HG02588 (cell line): Measurements from ENCODE around the gene NFYB.
"Not testable (repeated sequence)": the region's sequence is repeated elsewhere in the genome, so short reads cannot be mapped to it uniquely, and the experiment has no call there.

Source experiments
- ATAC-seq: cut with Tn5 transposase; IDR thresholded peaks from one replicate; pipeline ENCODE4 v1.9.1; 2021; ENCODE audit warnings: mild to moderate bottlenecking, moderate library complexity; ENCODE audit not compliant: unreplicated experiment

Gene NFYB

GRCh38 chr12:104137902-104138796 is at the start of gene NFYB:
Gene NFYB (minus strand): TSS chr12:104138210. CDS start chr12:104135453, 2,757 bp downstream.
- peak; percentile 87 for ATAC-seq

DNA sequence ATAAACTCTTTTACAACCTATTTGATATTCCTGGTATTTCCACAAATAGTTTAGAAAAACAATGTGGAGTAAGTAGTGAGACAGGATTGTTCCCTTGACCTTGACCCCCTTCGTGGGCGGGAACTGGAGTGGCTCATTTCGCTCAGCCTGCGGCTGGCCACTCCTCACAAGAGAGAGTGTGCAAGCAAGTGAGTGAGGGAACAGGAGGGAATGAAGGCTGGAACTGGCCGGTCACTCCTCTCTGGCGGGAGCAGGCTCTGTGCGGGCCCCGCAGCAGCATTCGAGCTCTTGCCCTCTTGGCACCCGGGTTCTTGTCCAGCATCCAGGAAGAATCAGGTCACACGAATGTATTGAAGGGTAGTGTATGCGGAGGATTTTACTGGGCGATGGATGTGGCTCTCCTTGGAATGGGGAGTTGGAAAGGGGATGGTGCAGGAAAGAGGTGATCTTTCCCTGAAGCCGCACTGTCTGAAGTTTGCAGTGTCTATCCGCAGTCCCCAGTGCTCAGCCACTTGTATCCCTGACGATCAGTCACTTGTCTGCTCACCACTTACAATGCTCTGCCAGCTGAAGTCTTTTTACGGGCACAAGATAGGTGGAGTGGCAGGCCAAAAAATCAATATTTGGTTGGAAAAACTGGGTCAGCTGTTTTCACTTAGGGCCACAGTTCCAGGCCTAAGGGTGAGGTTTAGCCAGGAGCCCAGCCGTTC is 49.6 kb upstream of the NFYB start:
- no peak for ATAC-seq

GRCh38 chr12:104183443-104183842 is 45.4 kb upstream of the NFYB start:
- ATAC-seq = no peak

DNA sequence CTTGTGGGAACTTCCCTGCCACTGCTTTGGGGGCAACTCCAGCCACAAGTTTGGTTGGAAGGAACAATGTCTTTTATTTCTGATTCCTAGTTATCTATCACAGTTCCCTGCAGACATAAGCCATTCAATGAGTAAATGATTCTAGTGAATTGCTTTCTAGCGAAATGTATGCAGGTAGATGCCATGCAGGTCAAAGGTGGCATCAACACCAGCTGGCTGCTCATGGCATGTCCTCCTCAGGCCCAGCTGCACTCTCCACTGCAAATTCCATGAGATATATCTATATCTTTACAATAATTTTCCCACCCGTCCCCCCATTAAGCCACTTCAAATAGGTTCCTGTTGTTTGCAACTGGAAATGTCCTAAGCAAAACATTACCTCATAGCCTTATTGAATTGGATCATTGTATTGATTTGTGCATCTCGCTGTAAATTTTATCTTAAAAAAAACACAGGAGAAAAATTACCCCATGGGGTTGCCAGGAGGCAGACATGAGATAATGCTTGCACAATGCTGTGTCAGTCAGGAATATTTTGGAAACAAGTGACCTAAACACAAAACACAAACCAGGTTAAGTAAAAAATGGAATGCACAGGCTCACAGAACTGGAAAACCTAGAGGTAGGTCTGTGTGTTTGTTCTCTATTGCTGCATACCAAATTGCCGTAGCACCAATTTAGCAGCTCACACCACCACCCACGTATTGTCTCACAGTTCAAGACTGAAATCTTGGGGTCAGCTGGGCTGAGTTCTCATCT is 44.8 kb upstream of the NFYB start:
- no peak for ATAC-seq

DNA sequence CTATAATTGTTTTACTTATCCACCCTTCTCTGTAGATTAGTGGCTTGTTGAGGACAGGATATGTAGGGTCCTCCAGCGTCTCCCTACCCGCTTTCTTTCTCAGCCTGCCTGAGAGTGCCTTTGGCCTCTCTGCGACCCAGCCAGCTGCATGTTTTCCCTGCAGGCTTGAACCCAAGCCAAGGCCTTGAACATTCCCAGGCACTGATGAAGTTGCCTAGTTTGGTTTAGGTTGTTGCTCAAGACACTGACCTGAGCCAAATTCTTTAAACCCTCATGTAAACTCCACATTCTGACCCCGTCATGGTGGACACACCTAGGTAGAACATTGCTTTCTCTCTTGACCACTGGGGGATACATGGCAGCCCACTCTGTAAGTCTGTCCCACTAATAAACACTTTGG is 44.1 kb upstream of the NFYB start:
- no peak for ATAC-seq

DNA sequence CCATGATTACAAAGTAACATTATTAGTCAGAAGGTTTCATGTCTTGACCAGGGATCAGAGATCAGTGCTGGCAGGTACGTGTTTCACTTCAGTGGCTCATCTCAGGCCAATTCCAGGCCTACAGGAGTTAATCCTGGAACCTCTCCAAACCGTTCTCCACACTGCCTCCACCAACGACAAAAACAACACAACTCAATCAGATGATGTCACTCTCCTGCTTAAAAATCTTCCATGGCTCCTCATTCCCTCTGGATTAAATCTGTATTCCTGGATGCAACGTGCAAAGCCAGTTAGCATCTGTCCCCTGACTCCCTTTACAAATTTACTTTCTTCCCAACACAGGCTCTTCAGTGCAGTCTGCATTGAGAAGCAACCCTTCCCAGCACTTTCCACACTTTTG is 43.3 kb upstream of the NFYB start:
- no peak for ATAC-seq

DNA sequence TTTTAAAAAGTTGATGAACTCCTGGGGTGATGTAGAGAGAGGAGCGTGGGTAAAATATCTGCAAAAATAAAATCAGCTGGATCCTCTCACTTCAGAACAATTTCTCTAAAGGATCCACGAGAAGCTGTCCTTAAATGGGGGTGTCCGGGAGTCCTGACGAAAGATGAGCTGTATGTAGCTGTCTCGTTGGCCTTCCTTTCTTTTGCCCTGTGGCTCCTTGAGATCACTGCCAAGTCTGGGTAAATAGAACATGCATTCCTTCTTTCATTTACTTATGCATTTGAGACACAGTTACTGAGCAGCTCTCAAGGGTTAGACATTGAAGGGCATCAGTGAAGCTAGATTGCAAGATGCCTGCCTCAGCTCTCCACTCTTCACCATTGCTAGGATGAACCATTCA is 42.4 kb upstream of the NFYB start:
- no peak for ATAC-seq

DNA sequence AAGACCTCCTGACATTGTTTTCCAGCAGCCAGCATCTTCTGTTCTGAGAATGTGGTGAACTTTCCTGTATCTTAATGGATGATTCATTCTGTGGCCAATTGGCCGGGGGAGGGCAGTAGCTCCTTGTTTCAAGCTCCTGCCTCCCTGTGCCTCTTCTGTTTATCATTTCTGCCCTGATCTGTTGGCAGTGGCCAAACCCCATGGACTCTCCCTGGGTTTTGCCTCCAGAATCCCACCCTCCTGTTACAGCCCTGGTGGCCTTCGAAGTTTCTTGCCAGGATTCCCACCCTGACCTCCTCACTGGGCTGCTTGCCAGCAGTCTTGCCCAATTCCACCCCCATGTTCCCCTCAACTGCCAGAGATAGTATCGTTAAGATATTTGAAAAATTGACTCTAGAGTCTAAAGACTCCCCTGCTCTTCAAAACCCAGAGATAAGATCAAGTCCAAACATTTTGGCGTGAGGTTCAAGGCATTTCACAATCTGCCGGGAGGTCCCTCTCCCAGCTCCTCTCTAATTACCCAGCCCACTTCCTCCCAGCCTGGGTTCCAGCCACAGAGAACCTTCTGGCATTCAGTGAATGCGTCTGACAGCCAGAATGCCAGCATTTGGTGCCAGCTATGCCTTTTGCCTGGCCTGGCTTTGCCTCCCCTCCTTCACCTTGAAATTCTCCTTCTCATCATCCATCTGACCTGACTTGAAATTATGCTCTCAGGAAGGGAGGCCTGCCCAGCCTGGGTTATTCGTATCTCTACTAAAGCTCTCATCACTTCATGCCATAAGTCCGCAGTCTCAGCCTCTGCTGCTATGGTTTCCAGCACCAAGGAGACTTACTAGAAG is 39.9 kb upstream of the NFYB start:
- no peak for ATAC-seq

DNA sequence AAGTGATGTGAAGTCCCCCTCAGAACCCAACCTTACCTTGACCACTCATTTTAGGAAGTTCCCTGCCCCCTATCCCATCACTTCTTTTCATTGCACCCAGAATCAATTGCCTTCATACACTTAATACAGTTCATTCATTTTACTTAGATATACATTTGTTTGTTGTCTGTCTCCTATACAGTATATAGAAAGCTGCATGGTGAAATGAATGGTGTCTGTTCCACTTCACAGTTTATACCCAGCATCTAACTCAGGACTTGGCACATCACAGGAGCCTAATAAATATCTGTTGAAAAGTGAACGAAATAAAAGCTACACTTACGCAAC is 39.3 kb upstream of the NFYB start:
- ATAC-seq = no peak

- no peak for ATAC-seq
Measured at GRCh38 chr12:104175726-104176247, 37.8 kb upstream of the NFYB start.

GRCh38 chr12:104173804-104174203 is 35.8 kb upstream of the NFYB start:
- ATAC-seq = not testable (repeated sequence)

DNA sequence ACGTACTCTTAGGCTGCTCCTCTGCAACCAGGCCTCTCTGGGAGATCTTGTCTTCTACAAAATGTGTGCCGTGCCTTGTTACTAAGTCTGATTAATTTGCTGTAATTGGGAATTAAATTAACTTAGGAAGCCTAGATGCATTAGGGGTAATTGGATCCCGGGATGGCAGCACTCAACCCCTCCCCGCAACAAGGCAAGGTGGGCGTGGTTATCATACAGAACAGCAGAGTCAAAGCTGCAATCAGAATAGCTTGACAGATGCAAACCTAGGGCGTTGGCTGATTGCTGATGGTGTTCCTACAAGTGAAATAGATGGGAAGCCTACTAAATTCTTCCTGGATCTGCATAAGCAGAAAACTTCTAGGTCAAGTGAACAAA is 34.5 kb upstream of the NFYB start:
- no peak for ATAC-seq

- ATAC-seq = no peak
Measured at GRCh38 chr12:104171785-104172569, 34.0 kb upstream of the NFYB start.

DNA sequence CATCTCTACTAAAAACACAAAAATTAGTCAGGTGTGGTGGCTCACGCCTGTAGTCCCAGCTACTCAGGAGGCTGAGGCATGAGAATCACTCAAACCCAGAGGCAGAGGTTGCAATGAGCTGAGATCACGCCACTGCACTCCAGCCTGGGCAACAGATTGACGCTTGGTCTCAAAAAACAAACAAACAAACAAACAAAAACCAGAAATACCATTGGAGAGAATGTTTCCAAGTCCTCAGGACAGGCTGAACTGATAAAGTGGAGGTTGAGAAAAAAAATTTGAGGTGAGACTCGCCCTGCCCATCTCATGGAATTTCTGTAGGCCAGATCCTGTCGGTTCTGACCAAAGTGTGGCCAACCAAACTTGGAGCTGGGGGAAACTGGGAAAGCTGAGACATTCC is 30.6 kb upstream of the NFYB start:
- ATAC-seq = no peak

- no peak for ATAC-seq
Measured at GRCh38 chr12:104167519-104168458, 29.8 kb upstream of the NFYB start.

DNA sequence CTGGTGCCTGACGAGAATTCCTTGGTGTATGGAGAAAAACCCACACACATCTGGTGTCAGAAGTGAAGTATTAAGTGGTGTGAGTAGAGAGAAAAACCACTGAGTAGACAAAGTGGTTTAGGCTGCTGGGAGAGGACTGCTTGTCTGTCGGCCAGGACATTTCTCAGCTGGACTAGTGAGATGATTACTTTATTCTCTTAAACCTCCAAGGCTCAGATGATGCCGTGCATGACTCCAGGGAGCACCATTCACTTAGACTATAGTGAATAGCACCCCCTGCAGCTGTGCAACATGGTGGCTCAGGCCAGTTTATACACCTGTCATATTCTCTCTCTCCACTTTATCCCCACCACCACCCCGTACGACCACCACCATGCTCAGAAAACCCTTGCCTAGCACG is 28.5 kb upstream of the NFYB start:
- ATAC-seq = no peak

- no peak for ATAC-seq
Measured at GRCh38 chr12:104165801-104166200, 27.8 kb upstream of the NFYB start.

- ATAC-seq = no peak
Measured at GRCh38 chr12:104164634-104165033, 26.6 kb upstream of the NFYB start.

- no peak for ATAC-seq
Measured at GRCh38 chr12:104163631-104164030, 25.6 kb upstream of the NFYB start.
